ENCODE measurements around the gene ENKUR.

The ENKUR gene

GRCh38 chr10:25029519-25029918 lies 13.6 kb upstream of the ENKUR start:
- no peak for TF ChIP-seq CTCF (conservative IDR thresholded peaks at IDR 0.05; ENCODE audit: low read depth)
- POLR2A ChIA-PET (ENCODE audit: low non-redundant PET): no interaction called here
- DNase-seq (ENCODE audit: low spot score): no peak
- no peak overlapping the region for H3K27ac ChIP-seq
- CTCF ChIA-PET: interaction anchor here (1.1 kb wide), 1 partner anchor 198 kb away, joined by 6 read pairs; no protein-coding TSS in a partner anchor

- ChIA-PET CTCF (interaction anchor here (1.1 kb wide), 1 partner anchor 198 kb away, joined by 6 read pairs; no protein-coding TSS in a partner anchor), POLR2A (ENCODE audit: low non-redundant PET) (no interaction called here)
- no peak for TF ChIP-seq CTCF (conservative IDR thresholded peaks at IDR 0.05; ENCODE audit: low read depth)
- no peak for DNase-seq (ENCODE audit: low spot score)
- H3K27ac ChIP-seq: no peak overlapping the region
Observed at GRCh38 chr10:25028711-25029110, 12.8 kb upstream of the ENKUR start.

GRCh38 chr10:25026463-25026862 lies 10.5 kb upstream of the ENKUR start:
- TF ChIP-seq CTCF (conservative IDR thresholded peaks at IDR 0.05; ENCODE audit: low read depth): peak; percentile 61; the same call in 1 of the 2 replicates
- peak; percentile 32 for DNase-seq (ENCODE audit: low spot score)
- POLR2A ChIA-PET (ENCODE audit: low non-redundant PET): no interaction called here
- CTCF ChIA-PET: interaction anchor here (0.6 kb wide), 1 partner anchor 1814 kb away, joined by 3 read pairs; no protein-coding TSS in a partner anchor
- no peak overlapping the region for H3K27ac ChIP-seq

- ChIA-PET CTCF (interaction anchor here (0.6 to 2.7 kb wide), 3 partner anchors 34 to 1311 kb away, joined by 3 to 23 read pairs (median 7); no protein-coding TSS in a partner anchor), POLR2A (ENCODE audit: low non-redundant PET) (interaction anchor here (0.6 kb wide), 1 partner anchor 152 kb away, joined by 4 read pairs; no protein-coding TSS in a partner anchor)
- no peak for TF ChIP-seq CTCF (conservative IDR thresholded peaks at IDR 0.05; ENCODE audit: low read depth)
- no peak overlapping the region for H3K27ac ChIP-seq
- no peak for DNase-seq (ENCODE audit: low spot score)
Observed at GRCh38 chr10:25024528-25024927, 8.6 kb upstream of the ENKUR start.

GRCh38 chr10:25023278-25023677 lies 7.3 kb upstream of the ENKUR start:
- H3K27ac ChIP-seq: no peak overlapping the region
- ChIA-PET CTCF (interaction anchor here (0.6 to 2.7 kb wide), 2 partner anchors 46 to 58 kb away, joined by 3 to 23 read pairs; no protein-coding TSS in a partner anchor), POLR2A (ENCODE audit: low non-redundant PET) (no interaction called here)
- DNase-seq (ENCODE audit: low spot score): no peak
- TF ChIP-seq CTCF (conservative IDR thresholded peaks at IDR 0.05; ENCODE audit: low read depth): no peak

GRCh38 chr10:25018703-25019102 lies 2.7 kb upstream of the ENKUR start:
- CTCF ChIA-PET: interaction anchor here (2.2 kb wide), 1 partner anchor 63 kb away, joined by 6 read pairs; no protein-coding TSS in a partner anchor
- no peak overlapping the region for H3K27ac ChIP-seq
- no peak for DNase-seq (ENCODE audit: low spot score)
- POLR2A ChIA-PET (ENCODE audit: low non-redundant PET): no interaction called here
- no peak for TF ChIP-seq CTCF (conservative IDR thresholded peaks at IDR 0.05; ENCODE audit: low read depth)

All from RWPE1 (cell line).